HG02884 (cell line): Measurements from ENCODE around the gene ITGB1.
"Not testable (repeated sequence)": the region's sequence is repeated elsewhere in the genome, so short reads cannot be mapped to it uniquely, and the experiment has no call there.

Experiments
- ATAC-seq: cut with Tn5 transposase; IDR thresholded peaks from one replicate; pipeline ENCODE4 v1.9.1; 2021; ENCODE audit warnings: mild to moderate bottlenecking, moderate library complexity; ENCODE audit not compliant: unreplicated experiment

The ITGB1 gene

DNA sequence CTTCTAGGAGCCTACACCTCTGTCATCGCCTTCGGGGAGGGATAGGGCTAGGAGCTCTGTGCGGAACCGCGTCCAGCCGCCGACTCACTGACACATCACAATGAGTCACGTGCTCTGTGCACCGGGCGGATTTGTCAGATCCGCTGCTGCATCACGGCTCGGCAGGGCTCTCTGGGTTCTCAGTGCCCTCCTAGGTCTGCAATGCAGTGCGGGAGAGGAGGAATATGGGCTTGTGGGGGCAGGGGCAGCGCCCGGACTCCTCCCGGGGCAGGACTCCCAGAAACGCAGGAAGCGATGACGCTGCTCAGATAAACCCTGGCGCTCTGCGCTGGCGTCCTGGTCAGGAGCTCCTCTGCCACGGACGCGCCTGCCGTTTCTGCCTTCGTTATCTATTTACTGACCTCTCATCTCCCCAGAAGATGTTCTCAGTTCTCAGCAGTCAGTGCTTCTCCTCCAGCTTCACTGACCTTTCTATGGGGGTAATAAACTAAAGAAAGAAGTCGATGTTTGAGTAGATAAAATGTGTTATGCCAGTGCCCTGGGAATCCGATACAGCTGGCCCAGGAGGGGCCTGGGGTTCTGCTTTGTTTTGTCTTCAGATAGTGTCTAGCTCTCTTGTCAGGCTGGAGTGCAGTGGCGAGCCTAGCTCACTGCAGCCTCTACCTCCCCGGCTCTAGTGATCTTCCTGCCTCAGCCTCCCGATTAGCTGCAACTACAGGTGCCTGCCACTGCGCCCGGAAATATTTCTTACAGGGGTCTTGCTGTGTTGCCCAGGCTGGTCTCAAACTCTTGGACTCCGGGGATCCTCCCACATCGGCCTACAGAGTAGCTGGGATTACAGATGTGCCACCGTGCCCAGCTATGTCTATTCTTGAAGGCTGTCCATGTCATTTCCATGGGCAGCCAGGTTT is 22.8 kb upstream of the ITGB1 start:
- peak; percentile 98 for ATAC-seq

DNA sequence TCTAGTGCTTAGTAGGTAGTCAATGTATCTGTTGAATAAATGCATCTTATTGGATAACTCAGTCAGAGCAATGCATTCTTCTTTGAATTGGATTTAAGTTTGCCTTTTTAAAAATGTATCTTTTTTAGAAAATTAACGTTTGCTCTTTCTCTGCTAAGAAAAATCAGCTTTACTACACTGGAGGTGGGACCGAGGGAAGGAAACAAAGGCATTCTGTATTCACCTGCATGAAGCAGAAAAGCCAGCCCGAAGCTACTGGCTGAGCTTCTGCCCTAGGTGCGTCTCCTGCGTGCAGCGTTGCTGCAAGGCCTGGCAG is 22.2 kb upstream of the ITGB1 start:
- no peak for ATAC-seq

DNA sequence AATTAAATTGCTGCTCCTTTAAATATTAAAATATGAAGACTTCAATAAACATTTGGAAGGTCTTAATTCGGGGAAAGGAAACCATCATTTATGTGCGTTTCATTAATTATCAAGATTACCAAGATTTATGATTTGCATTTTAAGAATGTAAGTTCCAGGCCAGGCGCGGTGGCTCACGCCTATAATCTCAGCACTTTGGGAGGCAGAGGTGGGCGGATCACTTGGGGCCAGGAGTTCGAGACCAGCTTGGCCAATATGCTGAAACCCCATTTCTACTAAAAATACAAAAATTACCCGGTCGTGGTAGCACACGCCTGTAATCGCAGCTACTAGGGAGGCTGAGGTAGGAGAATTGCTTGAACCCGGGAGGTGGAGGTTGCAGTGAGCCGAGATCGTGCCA is 21.7 kb upstream of the ITGB1 start:
- ATAC-seq: not testable (repeated sequence)

DNA sequence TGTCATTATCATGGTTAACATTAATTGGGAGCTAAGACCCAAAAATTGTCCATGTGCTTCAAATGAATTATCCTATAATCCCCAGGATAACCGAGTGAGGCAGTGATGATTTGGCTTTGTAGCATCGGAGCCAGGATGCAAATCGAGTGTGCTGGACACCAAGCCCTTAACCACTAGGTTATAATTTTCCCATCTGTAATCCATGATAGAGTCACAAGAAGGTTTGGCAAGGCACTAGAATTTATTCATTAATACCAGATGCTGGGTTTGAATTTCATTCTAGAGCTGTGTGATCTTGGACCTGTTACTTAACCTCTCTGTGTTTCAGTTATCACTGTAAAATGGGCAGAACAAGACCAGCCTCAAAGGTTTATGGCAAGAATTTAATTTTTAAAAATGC is 21.0 kb upstream of the ITGB1 start:
- ATAC-seq: no peak

DNA sequence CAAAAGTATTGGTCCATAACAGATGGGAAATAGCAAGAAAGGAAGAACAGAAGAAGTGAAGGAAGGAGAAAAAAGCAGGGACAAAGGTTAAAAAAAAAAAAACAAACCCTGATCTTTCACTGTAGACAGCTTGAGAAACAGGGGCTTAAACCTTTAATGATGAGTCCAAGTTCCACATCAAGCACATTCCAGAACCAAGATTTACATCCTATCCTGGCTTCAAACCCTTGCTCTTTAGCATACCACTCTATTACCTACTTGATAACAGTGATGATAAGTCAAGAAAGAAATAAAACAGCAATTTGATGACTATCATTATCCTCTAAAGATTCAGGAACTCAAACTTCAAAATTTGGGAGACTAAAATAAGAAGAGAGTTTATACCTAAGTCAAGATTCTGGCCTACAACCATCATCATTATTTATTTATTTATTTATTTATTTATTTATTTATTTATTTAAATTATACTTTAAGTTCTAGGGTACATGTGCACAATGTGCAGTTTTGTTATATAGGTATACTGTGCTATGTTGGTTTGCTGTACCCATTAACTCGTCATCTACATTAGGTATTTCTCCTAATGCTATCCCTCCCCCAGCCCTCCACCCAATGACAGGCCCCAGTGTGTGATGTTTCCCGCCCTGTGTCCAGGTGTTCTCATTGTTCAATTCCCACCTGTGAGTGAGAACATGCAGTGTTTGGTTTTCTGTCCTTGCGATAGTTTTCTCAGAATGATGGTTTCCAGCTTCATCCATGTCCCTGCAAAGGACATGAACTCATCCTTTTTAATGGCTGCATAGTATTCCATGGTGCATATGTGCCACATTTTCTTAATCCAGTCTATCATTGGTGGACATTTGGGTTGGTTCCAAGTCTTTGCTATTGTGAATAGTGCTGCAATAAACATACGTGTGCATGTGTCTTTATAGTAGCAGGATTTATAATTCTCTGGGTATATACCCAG is 20.1 kb upstream of the ITGB1 start:
- not testable (repeated sequence) for ATAC-seq

DNA sequence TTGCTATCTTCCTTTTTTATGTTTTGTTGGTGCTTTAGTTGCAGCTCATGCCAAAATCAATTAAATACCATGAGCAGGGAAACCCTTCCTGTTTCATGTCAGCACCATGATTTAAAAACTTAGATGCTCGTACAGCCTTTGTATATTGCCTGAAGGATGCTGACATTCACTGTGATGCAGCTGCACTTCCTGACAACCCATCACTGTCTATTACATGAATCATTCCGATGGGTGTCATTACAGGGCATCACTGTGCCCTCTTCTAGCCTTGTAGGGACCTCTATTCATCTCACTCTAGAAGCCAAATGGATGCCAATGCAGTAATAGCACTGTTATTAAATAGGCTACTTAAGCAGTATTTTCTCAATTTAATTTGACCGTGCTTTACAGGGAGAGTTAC is 18.3 kb upstream of the ITGB1 start:
- no peak for ATAC-seq

DNA sequence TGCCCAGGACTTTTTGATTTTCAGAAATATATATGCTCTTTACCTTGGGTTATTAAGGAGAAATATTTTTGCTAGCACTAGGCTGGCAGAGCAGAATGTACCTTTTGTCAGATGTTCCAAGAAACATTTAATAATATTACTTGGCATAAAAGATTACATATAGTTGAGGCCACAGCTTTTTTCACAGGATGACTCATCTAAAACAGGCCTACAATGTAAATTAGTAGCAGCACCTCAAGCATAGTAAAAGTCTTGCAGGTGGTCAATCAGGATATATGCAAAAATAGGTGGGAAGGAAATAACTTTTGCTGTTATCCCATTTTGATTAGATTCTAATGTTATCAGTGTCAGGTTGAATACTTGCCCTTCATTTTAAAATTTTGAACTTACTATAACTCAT is 14.9 kb upstream of the ITGB1 start:
- ATAC-seq: peak; percentile 45

DNA sequence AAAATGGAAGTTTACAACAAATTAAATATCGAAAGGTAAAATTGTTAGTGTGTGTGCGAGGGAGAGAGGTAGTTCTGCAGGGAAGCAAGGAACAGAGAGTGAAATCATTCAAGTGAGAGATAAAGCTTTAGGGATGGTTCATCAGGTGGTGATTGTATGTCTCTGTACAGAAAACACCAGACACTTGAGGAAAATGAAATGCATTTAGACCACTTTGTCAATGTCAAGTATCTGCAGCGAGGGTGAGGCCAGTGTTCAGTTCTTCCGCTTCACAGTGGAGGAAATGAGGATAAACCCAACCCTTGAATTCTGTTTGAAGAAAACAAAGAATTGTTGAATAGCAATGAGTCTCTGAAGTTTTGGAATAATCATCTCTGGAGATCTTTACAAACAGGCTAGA is 14.4 kb upstream of the ITGB1 start:
- ATAC-seq: no peak

DNA sequence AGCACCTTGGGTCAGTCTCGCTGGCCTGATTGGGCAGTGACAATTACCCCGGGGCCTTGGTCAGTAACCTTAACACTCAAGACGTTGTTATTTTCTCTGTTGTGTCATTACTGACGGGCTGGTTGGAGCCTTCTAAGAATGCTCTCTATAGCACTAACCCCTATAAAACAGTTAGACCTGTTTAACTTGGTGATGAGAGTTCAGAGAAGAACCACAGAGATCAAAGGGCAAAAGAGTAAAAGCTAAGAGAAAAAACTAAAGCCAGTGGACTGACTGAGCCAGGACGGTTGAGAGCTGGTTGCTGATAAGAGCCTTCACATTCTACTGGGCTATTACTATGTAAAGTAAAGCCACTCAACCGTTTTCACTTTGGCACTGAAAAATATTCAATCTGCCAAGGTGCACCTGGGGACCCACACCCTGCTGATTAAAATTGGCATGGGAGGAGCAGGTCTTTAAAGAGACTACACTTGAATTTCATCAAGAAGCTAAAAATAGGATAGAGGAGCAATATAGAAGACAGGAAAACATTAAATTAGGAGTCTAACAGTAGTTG is 13.6 kb upstream of the ITGB1 start:
- no peak for ATAC-seq

DNA sequence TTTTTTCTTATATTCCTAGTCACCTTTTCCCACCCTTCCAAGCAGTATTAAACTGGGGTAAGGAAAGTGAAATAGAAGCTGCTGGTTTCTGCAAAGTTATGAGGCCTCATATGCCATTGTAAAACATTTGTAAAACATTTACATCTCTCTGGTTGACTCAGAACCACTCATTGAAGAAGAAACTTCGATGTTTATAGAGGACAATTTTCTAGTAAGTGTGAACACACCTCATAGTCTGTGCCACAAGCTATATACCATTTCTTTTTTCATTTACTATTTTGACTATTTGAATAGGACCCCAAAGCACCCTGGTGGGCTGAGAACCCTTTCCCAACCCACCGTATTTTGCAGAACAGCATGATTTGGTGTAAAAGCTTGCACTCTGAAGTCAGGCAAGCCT is 12.9 kb upstream of the ITGB1 start:
- peak; percentile 86 for ATAC-seq

DNA sequence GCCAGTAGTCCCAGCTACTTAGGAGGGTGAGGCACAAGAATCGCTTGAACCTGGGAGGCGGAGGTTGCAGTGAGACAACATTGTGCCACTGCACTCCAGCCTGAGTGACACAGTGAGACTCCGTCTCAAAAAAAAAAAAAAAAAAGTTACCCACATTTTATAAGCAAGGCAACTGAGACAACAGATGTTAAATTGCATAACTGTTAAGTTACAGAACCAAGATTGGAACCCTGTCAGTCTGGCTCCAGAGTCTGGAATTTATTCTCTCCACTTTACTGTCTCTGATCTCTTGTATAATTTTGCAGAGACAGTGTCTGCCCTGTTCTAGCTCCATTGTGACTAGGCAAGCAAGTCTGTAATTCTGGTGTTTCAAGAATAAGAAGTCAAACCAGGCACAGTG is 6.2 kb upstream of the ITGB1 start:
- ATAC-seq: no peak

DNA sequence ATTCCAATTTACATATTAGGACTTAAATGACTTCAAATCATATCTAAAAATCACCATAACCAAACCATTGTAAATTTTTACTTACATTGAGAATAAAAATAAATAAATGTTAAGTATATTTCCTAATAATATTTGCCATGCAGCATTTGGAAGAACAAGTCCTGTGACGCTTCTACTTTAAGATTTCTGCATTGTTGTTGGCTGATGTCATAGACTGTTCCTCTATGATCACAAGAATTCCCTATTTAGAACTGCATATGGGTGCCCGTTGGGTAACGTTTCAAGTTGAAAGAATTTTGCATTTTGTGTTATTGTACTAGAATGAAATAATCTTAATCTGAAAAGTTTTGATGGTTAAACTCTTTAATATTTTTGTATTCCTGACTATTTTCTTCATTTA is 5.1 kb upstream of the ITGB1 start:
- no peak for ATAC-seq

DNA sequence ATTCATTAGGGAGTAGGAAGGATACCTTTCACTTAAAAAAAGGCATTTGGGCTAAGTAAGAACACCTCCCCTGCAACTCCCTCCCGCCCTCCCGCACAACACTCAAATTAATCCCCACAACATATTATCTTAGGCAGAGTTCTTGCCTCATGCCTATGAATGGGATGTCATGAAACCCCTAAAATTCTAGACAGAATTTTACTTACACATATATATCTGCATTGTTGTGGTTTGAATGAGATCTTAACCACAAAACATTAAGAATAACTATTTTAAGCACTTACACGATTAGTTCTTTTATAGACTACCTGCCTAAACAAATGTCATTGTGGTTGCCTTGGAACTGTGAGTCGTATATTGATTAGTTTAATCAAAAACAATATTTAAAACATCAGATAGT is 4.5 kb upstream of the ITGB1 start:
- no peak for ATAC-seq

DNA sequence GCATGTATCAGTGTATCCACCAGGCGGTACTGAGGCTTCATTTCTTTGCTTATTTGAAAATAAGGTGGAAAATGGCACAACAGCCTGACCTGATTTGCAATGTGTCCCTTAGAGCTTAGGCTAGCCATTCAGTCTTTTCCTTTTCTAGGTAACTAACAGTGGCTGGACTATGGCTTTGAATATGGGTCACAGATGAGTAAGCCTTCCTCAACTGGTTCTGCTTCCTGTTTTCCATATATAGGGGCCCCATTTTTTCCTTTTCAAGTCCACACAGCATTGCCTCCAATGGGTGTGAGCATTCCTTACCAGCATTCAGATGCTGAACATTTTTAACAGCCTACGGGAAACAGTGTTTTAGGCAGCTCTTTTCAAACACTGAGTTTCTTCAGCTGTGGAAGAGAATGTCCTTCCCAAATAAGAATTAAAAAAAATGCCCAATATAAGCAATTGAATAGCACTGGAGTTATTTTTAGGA is 3.9 kb upstream of the ITGB1 start:
- ATAC-seq: no peak

DNA sequence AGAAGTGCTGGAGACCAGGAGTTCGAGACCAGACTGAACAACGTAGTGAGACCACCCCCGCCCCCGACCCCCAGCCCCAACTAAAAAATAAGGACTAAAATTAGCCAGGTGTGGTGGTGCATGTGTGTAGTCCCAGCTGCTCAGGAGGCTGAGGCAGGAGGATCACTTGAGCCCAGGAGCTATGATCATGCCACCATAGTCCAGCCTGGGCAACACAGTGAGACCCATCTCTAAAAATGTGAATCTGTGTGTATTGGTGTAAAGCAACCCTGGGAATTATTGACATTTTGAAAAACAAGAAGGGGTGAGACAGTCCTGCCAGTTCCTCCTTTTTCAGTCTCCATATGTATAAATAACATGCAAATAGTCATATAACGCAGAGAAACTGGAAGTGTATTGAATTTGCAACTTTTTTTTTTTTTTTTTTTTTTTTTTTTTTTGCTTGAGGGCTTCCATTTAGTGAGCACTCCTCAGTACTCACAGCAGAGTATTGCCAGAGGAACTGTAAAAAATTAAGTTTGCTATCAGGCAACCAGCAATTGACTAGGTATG is 3.4 kb upstream of the ITGB1 start:
- ATAC-seq: no peak

DNA sequence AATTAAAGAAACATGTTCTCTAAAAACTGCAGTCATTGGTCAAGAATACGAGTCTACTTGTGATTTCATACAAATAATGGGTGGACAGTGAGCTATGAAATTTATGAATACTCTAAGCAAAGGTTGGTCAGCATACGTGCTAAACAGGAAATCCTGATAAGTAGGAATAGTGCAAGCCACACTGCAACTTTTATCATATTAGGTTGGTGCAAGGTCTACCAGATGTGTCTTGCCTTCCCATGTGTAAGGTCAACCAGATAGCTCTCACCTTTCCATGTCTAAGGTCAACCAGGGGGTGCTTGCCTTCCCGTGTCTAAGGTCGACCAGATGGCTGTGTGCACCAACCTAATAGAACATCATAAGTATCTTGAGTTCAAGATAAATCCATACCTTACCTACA is 2.0 kb upstream of the ITGB1 start:
- ATAC-seq: no peak

DNA sequence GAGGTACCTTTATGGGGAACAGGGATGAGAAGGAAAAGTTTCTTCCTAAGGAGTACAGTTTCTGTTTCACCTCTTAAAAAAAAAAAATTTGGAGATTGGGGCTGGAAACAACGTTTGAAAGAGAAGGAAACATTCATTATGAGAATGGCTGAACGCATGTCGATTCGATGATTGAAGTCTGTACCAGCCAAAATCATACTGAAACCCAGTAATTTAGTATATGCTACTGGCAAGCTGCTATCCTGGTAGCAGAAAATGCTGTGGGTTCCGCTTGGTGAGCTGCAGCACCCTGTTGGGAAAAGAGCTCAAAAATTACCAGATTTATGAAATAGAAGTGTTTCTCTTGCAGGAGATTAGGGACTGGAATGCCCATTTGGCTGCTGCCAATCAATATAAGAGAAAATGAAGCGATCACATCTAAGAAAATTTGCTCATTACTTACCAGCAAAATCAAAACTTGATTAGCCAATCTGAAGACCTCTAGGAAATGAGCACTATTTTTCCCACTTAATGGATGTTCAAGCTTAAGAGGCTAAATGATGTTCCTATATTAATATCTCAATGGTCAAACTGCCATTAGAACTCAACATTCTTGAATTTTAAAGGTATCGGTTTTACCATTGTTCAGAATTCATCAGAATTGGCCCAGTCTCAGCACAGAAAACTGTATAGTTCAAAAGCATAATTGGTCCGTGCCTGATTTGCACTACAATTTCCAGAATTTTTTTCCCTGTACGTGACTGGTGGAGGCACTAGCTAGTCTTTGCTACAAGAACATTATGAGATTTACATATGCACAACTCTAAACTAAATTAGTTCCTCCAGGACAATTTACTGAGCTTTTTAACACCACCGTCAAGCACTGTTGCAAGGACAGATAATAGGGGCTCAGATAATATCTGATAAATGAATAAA is 1.2 kb upstream of the ITGB1 start:
- peak; percentile 43 for ATAC-seq

DNA sequence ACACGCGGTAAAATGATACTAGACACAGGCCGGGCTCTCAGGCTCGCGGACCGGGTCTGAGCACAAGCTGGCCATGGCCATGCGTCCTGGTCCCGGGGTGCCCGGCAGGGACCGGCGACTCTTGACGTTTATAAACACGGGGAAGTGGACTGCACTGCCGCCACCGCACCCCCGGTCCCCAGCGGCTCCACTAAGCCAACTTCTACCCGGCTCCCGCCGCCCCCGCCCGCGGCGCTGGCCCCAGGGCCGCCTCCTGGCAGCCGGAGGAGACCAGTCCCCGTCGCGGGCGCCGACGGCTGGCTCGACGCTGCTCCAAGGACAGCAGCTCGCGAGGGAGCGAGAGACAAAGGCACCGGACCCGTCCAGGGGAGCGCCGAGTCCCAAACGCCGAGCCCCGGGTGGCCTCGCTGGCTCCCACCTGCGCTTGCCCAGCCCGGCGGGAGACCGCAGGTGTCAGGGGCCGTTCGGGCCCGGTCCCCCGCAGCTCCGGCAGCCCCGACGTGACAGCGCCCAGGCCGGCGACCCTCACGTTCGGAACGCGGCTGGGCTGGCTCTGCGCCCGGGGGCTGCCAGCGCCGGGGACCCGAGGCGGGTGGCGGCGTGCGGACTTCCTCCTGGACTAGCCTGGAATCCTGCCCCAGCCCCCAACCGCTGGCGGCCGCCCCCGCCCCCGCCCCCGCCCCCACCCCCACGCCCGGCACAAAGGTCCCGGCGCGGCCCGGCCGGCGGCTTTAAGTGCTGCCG is 517 bp downstream of the ITGB1 start:
- ATAC-seq: peak; percentile 21

DNA sequence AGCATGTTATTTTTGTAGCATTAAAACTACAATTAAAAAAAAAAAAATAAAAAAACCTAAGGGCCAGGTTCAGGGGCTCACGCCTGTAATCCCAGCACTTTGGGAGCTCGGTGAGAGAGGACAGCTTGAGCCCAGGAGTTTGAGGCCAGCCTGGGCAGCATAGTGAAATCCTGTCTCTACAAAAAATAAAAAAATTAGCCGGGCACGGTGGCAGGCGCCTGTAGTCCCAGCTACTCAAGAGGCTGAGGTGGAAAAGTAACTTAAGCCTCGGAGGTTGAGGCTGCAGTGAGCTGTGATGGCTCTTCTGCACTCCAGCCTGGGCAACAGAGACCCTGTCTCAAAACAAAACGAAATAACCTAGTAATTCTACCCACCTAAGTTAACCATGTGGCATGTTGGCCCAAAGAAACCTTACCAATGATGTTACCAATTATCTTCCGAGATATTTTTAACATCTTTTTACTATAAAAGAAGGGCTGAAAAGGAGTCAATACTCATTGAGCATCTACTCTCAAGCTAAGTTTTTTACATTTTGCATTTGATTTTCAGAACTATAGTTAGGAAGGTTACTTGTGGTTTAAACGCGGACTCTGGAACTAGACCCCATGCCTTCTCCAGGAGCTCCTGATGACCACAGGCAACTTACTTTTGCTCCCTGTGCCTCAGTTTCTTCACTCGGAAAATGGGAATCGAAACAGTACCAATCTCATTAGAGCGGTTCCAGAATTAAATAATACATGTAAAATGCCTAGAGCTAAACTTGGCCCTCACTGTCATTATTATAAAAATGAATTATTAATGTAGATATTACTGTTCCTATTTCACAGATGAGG is 1.4 kb downstream of the ITGB1 start:
- no peak for ATAC-seq
